HepG2 (cell line): ENCODE results near the gene CRTC2. TPM values are rescaled to one million over a fixed set of nuclear protein-coding genes. Genes with fewer than 3 reads are reported as not detected.

Source experiments
- BORCS8-MEF2B ChIP-seq: sonication (generic); formaldehyde crosslinking; IDR thresholded peaks from 2 replicates; pipeline ENCODE4 v1.8.0; 2022; ENCODE audit warnings: mild to moderate bottlenecking, missing genetic modification reagents
- CBX2 ChIP-seq, 2 experiments: fragments of 200-600 bp in 1 of 2; sonication (generic); formaldehyde crosslinking in 1 of 2; IDR thresholded peaks; 2 replicates each; pipeline versions ENCODE4 v1.7.0 to v1.8.1; 2018 to 2022; ENCODE audit warnings: low read depth in 2 of 2, low read length in 1 of 2, mild to moderate bottlenecking in 1 of 2, missing genetic modification reagents in 1 of 2
- DR1 ChIP-seq: sonication (generic); formaldehyde crosslinking; IDR thresholded peaks from 2 replicates; pipeline ENCODE4 v1.8.0; 2021; ENCODE audit warnings: mild to moderate bottlenecking, missing genetic modification reagents, inconsistent platforms
- JDP2 ChIP-seq: sonication (generic); formaldehyde crosslinking; IDR thresholded peaks from 2 replicates; pipeline ENCODE4 v1.8.1; 2022; ENCODE audit warnings: missing genetic modification reagents, borderline replicate concordance
- KDM2A ChIP-seq: sonication (generic); formaldehyde crosslinking; IDR thresholded peaks from 2 replicates; pipeline ENCODE4 v1.4.0; 2020; ENCODE audit warnings: low read depth, missing genetic modification reagents, borderline replicate concordance
- KLF12 ChIP-seq: sonication (generic); formaldehyde crosslinking; IDR thresholded peaks from 2 replicates; pipeline ENCODE4 v1.4.0; 2020; ENCODE audit warnings: missing genetic modification reagents, borderline replicate concordance
- KLF13 ChIP-seq: sonication (generic); formaldehyde crosslinking; IDR thresholded peaks from 2 replicates; pipeline ENCODE4 v1.4.0; 2020; ENCODE audit warnings: mild to moderate bottlenecking, missing genetic modification reagents
- NR3C1 ChIP-seq: sonication (generic); formaldehyde crosslinking; IDR thresholded peaks from 2 replicates; pipeline ENCODE4 v1.4.0; 2020; ENCODE audit warnings: missing genetic modification reagents
- ONECUT2 ChIP-seq: sonication (generic); formaldehyde crosslinking; IDR thresholded peaks from 2 replicates; pipeline ENCODE4 v1.4.0; 2020; ENCODE audit warnings: missing genetic modification reagents
- REXO4 ChIP-seq: sonication (generic); formaldehyde crosslinking; IDR thresholded peaks from 2 replicates; pipeline ENCODE4 v1.8.0; 2022; ENCODE audit warnings: missing genetic modification reagents, mild to moderate bottlenecking, borderline replicate concordance
- STAT5B ChIP-seq: sonication (generic); formaldehyde crosslinking; IDR thresholded peaks from 2 replicates; pipeline ENCODE4 v1.4.0; 2020; ENCODE audit warnings: missing genetic modification reagents
- TERF1 ChIP-seq: sonication (generic); formaldehyde crosslinking; IDR thresholded peaks from 2 replicates; pipeline ENCODE4 v1.8.0; 2022; ENCODE audit warnings: mild to moderate bottlenecking, missing genetic modification reagents, moderate library complexity
- ZBTB8A ChIP-seq: sonication (generic); formaldehyde crosslinking; IDR thresholded peaks from 2 replicates; pipeline ENCODE4 v1.4.0; 2020; ENCODE audit warnings: mild to moderate bottlenecking, low read depth, missing genetic modification reagents, borderline replicate concordance
- ZNF451 ChIP-seq: sonication (generic); formaldehyde crosslinking; IDR thresholded peaks from 2 replicates; pipeline ENCODE4 v1.5.0; 2020; ENCODE audit warnings: mild to moderate bottlenecking, missing genetic modification reagents
- ZNF614 ChIP-seq: IDR thresholded peaks from 2 replicates; pipeline ENCODE4 v1.6.1; 2018; ENCODE audit warnings: missing biosample characterization, missing genetic modification reagents, inconsistent platforms, borderline replicate concordance
- ZNF687 ChIP-seq: sonication (generic); formaldehyde crosslinking; IDR thresholded peaks from 2 replicates; pipeline ENCODE4 v1.5.1; 2020; ENCODE audit warnings: mild to moderate bottlenecking, missing genetic modification reagents, moderate library complexity
- ZNF710 ChIP-seq: sonication (generic); formaldehyde crosslinking; IDR thresholded peaks from 2 replicates; pipeline ENCODE4 v1.5.0; 2020; ENCODE audit warnings: mild to moderate bottlenecking, missing genetic modification reagents, borderline replicate concordance
- ZNF746 ChIP-seq: sonication (generic); formaldehyde crosslinking; IDR thresholded peaks from 2 replicates; pipeline ENCODE4 v1.8.0; 2022; ENCODE audit warnings: mild to moderate bottlenecking, missing genetic modification reagents
- ZNF816 ChIP-seq: sonication (generic); formaldehyde crosslinking; IDR thresholded peaks from 2 replicates; pipeline ENCODE4 v1.8.0; 2022; ENCODE audit warnings: missing genetic modification reagents, mild to moderate bottlenecking, borderline replicate concordance
- ZNF883 ChIP-seq: sonication (generic); formaldehyde crosslinking; IDR thresholded peaks from 2 replicates; pipeline ENCODE4 v1.5.1; 2020; ENCODE audit warnings: mild to moderate bottlenecking, missing genetic modification reagents; ENCODE audit errors: not compliant biosample characterization
- ZNF891 ChIP-seq: sonication (generic); formaldehyde crosslinking; IDR thresholded peaks from 2 replicates; pipeline ENCODE4 v1.5.0; 2020; ENCODE audit warnings: mild to moderate bottlenecking, missing genetic modification reagents
- polyA plus RNA-seq, 8 experiments: library from polyadenylated mRNA; depleted of rRNA in 3 of 8; stranded (reverse) in 7 of 8; unstranded in 1 of 8; fragments of >200 nt; fragmentation: Illumina TruSeq in 4 of 8; extraction: Trizol in 4 of 8; gene quantifications; 2 replicates each; pipeline versions ENCODE4 v1.2.1 to v1.2.3, GENCODE V29; 2011 to 2016; ENCODE audit warnings: low read depth in 4 of 8, missing spikeins in 1 of 8, mixed read lengths in 1 of 8; ENCODE audit not compliant: insufficient read depth in 1 of 8
- total RNA-seq, 5 experiments: library from RNA; depleted of rRNA; stranded (reverse); fragments of >200 nt; fragmentation: Illumina TruSeq; extraction: Trizol; gene quantifications; 2 replicates each; pipeline ENCODE4 v1.2.3, GENCODE V29; 2016; ENCODE audit warnings: low read depth in 1 of 5

The CRTC2 gene
- total and polyA plus RNA-seq, 2 of the 13 experiments (the other 11 are each of a cell fraction or from before 2014, with no cell fraction given), result 6.1 to 26.7 TPM

GRCh38 chr1:153967107-153967999 lies 8.9 kb upstream of the CRTC2 start, which contains the start of gene CREB3L4 (continued):
- TF ChIP-seq ZNF710, result peak; percentile 58; the same call in 1 of the 2 replicates
- peak; percentile 51; the same call in 1 of the 2 replicates for TF ChIP-seq ZBTB8A (CRISPR knock-in tag)
- TF ChIP-seq KLF12 (CRISPR knock-in tag), result no peak; the same call in 1 of the 2 replicates
- TF ChIP-seq ZNF746, result peak; percentile 34
- no peak; the same call in 1 of the 2 replicates for TF ChIP-seq JDP2
- no peak for TF ChIP-seq TERF1 (CRISPR knock-in tag)
- TF ChIP-seq KDM2A (CRISPR knock-in tag), result peak; percentile 85
- no peak for TF ChIP-seq NR3C1 (CRISPR knock-in tag)
- TF ChIP-seq ONECUT2 (CRISPR knock-in tag), result no peak
- TF ChIP-seq KLF13 (CRISPR knock-in tag), result no peak
- TF ChIP-seq CBX2 (IDR thresholded peaks at IDR 0.05; ENCODE audit: low read depth, low read length), result no peak
- no peak; the same call in 1 of the 2 replicates for TF ChIP-seq CBX2 (CRISPR knock-in tag; IDR thresholded peaks at IDR 0.05; ENCODE audit: low read depth)
- TF ChIP-seq ZNF891 (CRISPR knock-in tag), result peak; percentile 84
- peak; percentile 92 for TF ChIP-seq BORCS8-MEF2B
- TF ChIP-seq REXO4 (CRISPR knock-in tag), result no peak
- TF ChIP-seq STAT5B (CRISPR knock-in tag), result peak; percentile 41; the same call in 1 of the 2 replicates
- TF ChIP-seq ZNF687, result peak; percentile 99
- TF ChIP-seq ZNF816 (CRISPR knock-in tag), result peak; percentile 69; the same call in 1 of the 2 replicates
- peak; percentile 72 for TF ChIP-seq DR1 (CRISPR knock-in tag)
- TF ChIP-seq ZNF614 (CRISPR knock-in tag), result peak; percentile 30; the same call in 1 of the 2 replicates
- peak; percentile 70; the same call in 1 of the 2 replicates for TF ChIP-seq ZNF451
- peak; percentile 91 for TF ChIP-seq ZNF883 (CRISPR knock-in tag)
